CD14-positive monocyte (primary cell): Measurements from ENCODE around the gene DPH1. TPM values are rescaled to one million over a fixed set of nuclear protein-coding genes. Genes with fewer than 3 reads are reported as not detected.

Experiments
- DNase-seq, 3 donors: peaks; one replicate each; pipeline ENCODE4 v3.0.0-alpha.2; 2011 to 2022
- H2AFZ ChIP-seq: 2 replicates; pipeline ENCODE4 v1.6.0; 2012; ENCODE audit warnings: mild to moderate bottlenecking, low read depth, low read length, inconsistent platforms; ENCODE audit not compliant: insufficient read depth, poor library complexity, severe bottlenecking
- H3K27ac ChIP-seq, 2 donors: 1 replicate in 1 of 2; 2 replicates in 1 of 2; pipeline ENCODE4 v1.5.1; 2012 to 2013; ENCODE audit warnings: low read length in 2 of 2, control low read depth in 1 of 2, inconsistent platforms in 1 of 2, low read depth in 1 of 2, mild to moderate bottlenecking in 1 of 2
- H3K27me3 ChIP-seq, 2 donors: one replicate each; pipeline versions ENCODE4 v1.6.0 to v1.6.1; 2011 to 2013; ENCODE audit warnings: low read length in 2 of 2; ENCODE audit not compliant: control insufficient read depth in 2 of 2, insufficient read depth in 2 of 2
- H3K36me3 ChIP-seq, 2 donors: replicated peaks in 1 of 2; 1 replicate in 1 of 2; 2 replicates in 1 of 2; pipeline versions ENCODE4 v1.5.1 to v1.6.1; 2012 to 2013; ENCODE audit warnings: low read length in 2 of 2, control low read depth in 1 of 2, inconsistent platforms in 1 of 2, mild to moderate bottlenecking in 1 of 2; ENCODE audit not compliant: insufficient read depth in 2 of 2, control insufficient read depth in 1 of 2
- H3K4me1 ChIP-seq, 2 donors: 1 replicate in 1 of 2; 2 replicates in 1 of 2; pipeline versions ENCODE4 v1.5.1 to v1.6.1; 2012 to 2013; ENCODE audit warnings: low read length in 2 of 2, control low read depth in 1 of 2, inconsistent platforms in 1 of 2, mild to moderate bottlenecking in 1 of 2, moderate library complexity in 1 of 2; ENCODE audit not compliant: insufficient read depth in 2 of 2, control insufficient read depth in 1 of 2
- H3K4me2 ChIP-seq: replicated peaks from 2 replicates; pipeline ENCODE3; 2012; ENCODE audit warnings: low read length, moderate library complexity, mild to moderate bottlenecking; ENCODE audit not compliant: poor library complexity, severe bottlenecking; ENCODE audit errors: extremely low read depth
- H3K4me3 ChIP-seq, 3 experiments: fragments of 200-600 bp in 1 of 3; sonication (generic) in 1 of 3; replicated peaks in 1 of 3; 1 replicate in 2 of 3; 2 replicates in 1 of 3; pipeline ENCODE4 v1.5.1; 2011 to 2013; ENCODE audit warnings: low read length in 3 of 3, mild to moderate bottlenecking in 3 of 3, control low read depth in 2 of 3, low read depth in 2 of 3, inconsistent platforms in 1 of 3, moderate library complexity in 1 of 3
- H3K79me2 ChIP-seq: 2 replicates; pipeline ENCODE4 v1.6.0; 2012; ENCODE audit warnings: mild to moderate bottlenecking, control low read depth, inconsistent platforms, low read length, moderate library complexity; ENCODE audit not compliant: insufficient read depth
- H3K9ac ChIP-seq: 2 replicates; pipeline ENCODE4 v1.6.0; 2017; ENCODE audit warnings: low read length, mild to moderate bottlenecking; ENCODE audit not compliant: insufficient read depth, poor library complexity, severe bottlenecking
- H3K9me3 ChIP-seq, 2 donors: replicated peaks in 1 of 2; 1 replicate in 1 of 2; 2 replicates in 1 of 2; pipeline versions ENCODE4 v1.5.1 to v1.6.1; 2012 to 2013; ENCODE audit warnings: low read length in 2 of 2, control low read depth in 1 of 2; ENCODE audit not compliant: control insufficient read depth in 1 of 2, insufficient read depth in 1 of 2
- H4K20me1 ChIP-seq: 2 replicates; pipeline ENCODE4 v1.6.0; 2012; ENCODE audit warnings: mild to moderate bottlenecking, low read length, control low read depth, moderate library complexity; ENCODE audit not compliant: insufficient read depth
- H3K27ac Mint-ChIP-seq, 7 donors: one replicate each; pipeline ENCODE4 v1.8.0; 2020; ENCODE audit warnings: mild to moderate bottlenecking in 7 of 7, mixed read lengths in 7 of 7, moderate library complexity in 6 of 7, inconsistent platforms in 2 of 7
- H3K27me3 Mint-ChIP-seq, 3 donors: one replicate each; pipeline ENCODE4 v1.8.0; 2021 to 2022; ENCODE audit warnings: low read depth in 3 of 3, mild to moderate bottlenecking in 3 of 3, mixed read lengths in 3 of 3, moderate library complexity in 3 of 3, inconsistent platforms in 1 of 3
- H3K36me3 Mint-ChIP-seq, 2 donors: one replicate each; pipeline ENCODE4 v1.8.0; 2020; ENCODE audit warnings: mixed read lengths in 2 of 2, inconsistent platforms in 1 of 2, mild to moderate bottlenecking in 1 of 2
- H3K4me1 Mint-ChIP-seq: one replicate; pipeline ENCODE4 v1.8.0; 2020; ENCODE audit warnings: mild to moderate bottlenecking, mixed read lengths
- H3K4me3 Mint-ChIP-seq, 2 donors: one replicate each; pipeline ENCODE4 v1.8.0; 2020; ENCODE audit warnings: mild to moderate bottlenecking in 2 of 2, mixed read lengths in 2 of 2, moderate library complexity in 1 of 2
- H3K9me3 Mint-ChIP-seq, 7 donors: one replicate each; pipeline ENCODE4 v1.8.0; 2020 to 2022; ENCODE audit warnings: mixed read lengths in 7 of 7, mild to moderate bottlenecking in 6 of 7, moderate library complexity in 6 of 7, inconsistent platforms in 2 of 7
- CTCF ChIP-seq: fragments of 200-600 bp; IDR thresholded peaks from one replicate; pipeline ENCODE4 v1.8.0; 2022; ENCODE audit warnings: antibody characterized with exemption, mild to moderate bottlenecking
- WGBS: methylation state at CpG from one replicate; pipeline ENCODE4 v1.1.5; 2013; ENCODE audit warnings: missing lambda C conversion rate; ENCODE audit not compliant: insufficient coverage; 5-methylcytosine and 5-hydroxymethylcytosine counted together
- intact Hi-C, 2 donors: fragments of 100-400 bp; cut with micrococcal nuclease; formaldehyde crosslinking; loops; one replicate each; pipeline versions ENCODE4 v1.15.0 to v1.15.1; 2023
- polyA plus RNA-seq, 3 donors: library from polyadenylated mRNA; depleted of rRNA in 1 of 3; unstranded in 2 of 3; stranded (reverse) in 1 of 3; fragments of 300-500 nt in 2 of 3; fragments of >200 nt in 1 of 3; fragmentation: Illumina TruSeq in 2 of 3; gene quantifications; 1 replicate in 2 of 3; 2 replicates in 1 of 3; pipeline ENCODE4 v1.2.3, GENCODE V29; 2012 to 2021

DPH1 gene
- polyA plus RNA-seq, 3 donors = 7.5 to 29.4 (median 9.3) TPM

GRCh38 chr17:2041561-2042389 lies 11.8 kb downstream of the DPH1 start, which contains the start of gene OVCA2:
TSS of gene OVCA2 (plus strand) at chr17:2042022. CDS start at chr17:2042048, 26 bp downstream.
- DNase-seq = peak; percentile 89 to 91 (median 90)
- Histone ChIP-seq H3K27ac (peak within 1 kb of the TSS; percentile 41 to 85), H2AFZ (peak within 1 kb of the TSS; percentile 81), H3K36me3 (peaks cover 10 to 30% of the 10 kb centered on the region in 2 donors), H3K79me2 (peaks cover 16% of the 10 kb centered on the region), H3K9ac (peak within 1 kb of the TSS; percentile 87), H3K27me3 (no peaks in the 10 kb centered on the region), H4K20me1 (peaks cover 4% of the 10 kb centered on the region), H3K4me3 (peak within 1 kb of the TSS; percentile 72 to 88 (median 79)), H3K4me1 (peaks cover 15 to 18% of the 10 kb centered on the region in 2 donors), H3K9me3 (no peaks in the 10 kb centered on the region), H3K4me2 (peak within 1 kb of the TSS; percentile 86)
- TF ChIP-seq CTCF = peak; percentile 41
- intact Hi-C loops = no loop called here
- Mint-ChIP-seq H3K27me3 (peaks cover 3 to 5% (median 4%) of the 10 kb centered on the region in 3 donors), H3K4me1 (peaks cover 15% of the 10 kb centered on the region), H3K9me3 (no peaks in the 10 kb centered on the region), H3K4me3 (peak within 1 kb of the TSS; percentile 89 to 96), H3K36me3 (peaks cover 31 to 42% of the 10 kb centered on the region in 2 donors), H3K27ac (peak within 1 kb of the TSS; percentile 76 to 98 (median 95))
- WGBS = under 1% methylated on average over 92 of the region's 93 CpGs

GRCh38 chr17:2042390-2042847 lies 12.5 kb downstream of the DPH1 start:
- intact Hi-C loops = no loop called here

More at GRCh38 chr17:2042390-2042847, 12.5 kb downstream of the DPH1 start:
- DNase-seq = no peak
- H3K9me3 ChIP-seq = no peaks in the 10 kb centered on the region
- H3K27me3 ChIP-seq = peaks cover 0 to 2% of the 10 kb centered on the region in 2 donors
- WGBS = 27% methylated on average over 16 of the region's 17 CpGs
- H3K36me3 ChIP-seq = peaks cover 8 to 24% of the 10 kb centered on the region in 2 donors
- H4K20me1 ChIP-seq = peaks cover 4% of the 10 kb centered on the region
- Mint-ChIP-seq H3K9me3 (peaks cover 0 to 2% (median 0%) of the 10 kb centered on the region in 7 donors), H3K27me3 (peaks cover 4 to 8% (median 6%) of the 10 kb centered on the region in 3 donors), H3K4me3 (peak overlapping the region; percentile 89 to 96), H3K27ac (peak overlapping the region; percentile 76 to 98 (median 95)), H3K36me3 (peaks cover 24 to 36% of the 10 kb centered on the region in 2 donors), H3K4me1 (peaks cover 15% of the 10 kb centered on the region)
- no peak for TF ChIP-seq CTCF
- H3K79me2 ChIP-seq = peaks cover 16% of the 10 kb centered on the region
- peak overlapping the region; percentile 72 to 88 (median 79) for H3K4me3 ChIP-seq
- peak overlapping the region; percentile 87 for H3K9ac ChIP-seq
- H3K4me1 ChIP-seq = peaks cover 15 to 18% of the 10 kb centered on the region in 2 donors
- peak overlapping the region; percentile 81 for H2AFZ ChIP-seq
- peak overlapping the region; percentile 41 to 85 for H3K27ac ChIP-seq
- H3K4me2 ChIP-seq = peak overlapping the region; percentile 86
